Panc1 (cell line): Measurements from ENCODE around the gene ADAMTS1. TPM values are rescaled to one million over a fixed set of nuclear protein-coding genes. Genes with fewer than 3 reads are reported as not detected.

Source experiments
- ATAC-seq: fragments of 200-7000 bp; cut with Tn5 transposase; 2 replicates; pipeline ENCODE4 v1.9.1; 2020; ENCODE audit warnings: mild to moderate bottlenecking, moderate library complexity
- BruUV-seq: library from RNA; stranded (reverse); fragments of 400-500 nt; replicated peaks from 2 replicates; lab custom pipeline; 2021; lab: Mats Ljungman, UMichigan
- CTCF ChIA-PET: fragments of 300-600 bp; sonication (Branson Sonifier 250); formaldehyde crosslinking; loops from one replicate; lab custom pipeline; 2022; ENCODE audit warnings: antibody characterized with exemption; lab: Charles Lee
- POLR2A ChIA-PET: fragments of 300-600 bp; sonication (Branson Sonifier 250); formaldehyde crosslinking; loops from one replicate; lab custom pipeline; 2022; ENCODE audit warnings: antibody characterized with exemption; lab: Charles Lee
- DNase-seq: peaks from one replicate; pipeline ENCODE4 v3.0.0-alpha.2; 2010; ENCODE audit warnings: low read depth, low spot score
- H3K27ac ChIP-seq: 2 replicates; pipeline ENCODE4 v1.5.1; 2011; ENCODE audit warnings: mild to moderate bottlenecking, low read length, inconsistent platforms
- H3K27me3 ChIP-seq: fragments of 200-500 bp; sonication (Bioruptor generic); 2 replicates; pipeline ENCODE4 v1.6.0; 2014; ENCODE audit warnings: low read length, inconsistent platforms; ENCODE audit not compliant: control insufficient read depth, insufficient read depth
- H3K36me3 ChIP-seq: fragments of 200-500 bp; sonication (Bioruptor generic); 2 replicates; pipeline ENCODE4 v1.5.1; 2014; ENCODE audit warnings: inconsistent platforms, mild to moderate bottlenecking, low read length, moderate library complexity; ENCODE audit not compliant: control insufficient read depth, insufficient read depth
- H3K4me1 ChIP-seq: 2 replicates; pipeline ENCODE4 v1.5.1; 2011; ENCODE audit warnings: inconsistent platforms, mild to moderate bottlenecking, low read length, moderate library complexity; ENCODE audit not compliant: control insufficient read depth, insufficient read depth
- H3K4me3 ChIP-seq, 2 experiments: 2 replicates each; pipeline ENCODE4 v1.5.1; 2011 to 2012; ENCODE audit warnings: low read depth in 2 of 2, low read length in 2 of 2, mild to moderate bottlenecking in 2 of 2, inconsistent platforms in 1 of 2, moderate library complexity in 1 of 2
- H3K9me3 ChIP-seq: fragments of 200-500 bp; sonication (Bioruptor generic); 2 replicates; pipeline ENCODE4 v1.5.1; 2014; ENCODE audit warnings: low read depth, mild to moderate bottlenecking, inconsistent platforms, low read length, moderate library complexity; ENCODE audit not compliant: control insufficient read depth, insufficient read depth
- CTCF ChIP-seq: fragments of 450-650 bp; IDR thresholded peaks from 2 replicates; pipeline ENCODE4 v1.5.1; 2017; ENCODE audit warnings: mild to moderate bottlenecking
- POLR2AphosphoS5 ChIP-seq: IDR thresholded peaks from 2 replicates; pipeline ENCODE4 v1.6.1; 2012; ENCODE audit warnings: mild to moderate bottlenecking, low read depth, low read length, moderate library complexity
- REST ChIP-seq, 2 experiments: IDR thresholded peaks; 2 replicates each; pipeline ENCODE4 v1.6.1; 2011 to 2012; ENCODE audit warnings: low read depth in 2 of 2, control low read depth in 1 of 2, low read length in 1 of 2, mild to moderate bottlenecking in 1 of 2, moderate library complexity in 1 of 2; ENCODE audit not compliant: insufficient read depth in 1 of 2
- SIN3A ChIP-seq: IDR thresholded peaks from 2 replicates; pipeline ENCODE4 v1.6.1; 2012; ENCODE audit warnings: low read depth, mild to moderate bottlenecking, low read length, moderate library complexity, borderline replicate concordance; ENCODE audit not compliant: insufficient read depth
- TCF7L2 ChIP-seq: IDR thresholded peaks from 2 replicates; pipeline ENCODE4 v1.6.1; 2011; ENCODE audit warnings: mild to moderate bottlenecking, low read depth, low read length, inconsistent platforms
- in situ Hi-C: cut with HindIII; loops from 2 replicates; pipeline ENCODE4 v1.10.0; 2016; ENCODE audit warnings: low sequenced_read_pairs, low pct_unique_long_range_greater_than_20kb
- intact Hi-C: fragments of 100-400 bp; cut with micrococcal nuclease; formaldehyde crosslinking; loops from one replicate; pipeline ENCODE4 v1.10.0; 2022; ENCODE audit not compliant: unreplicated experiment
- total RNA-seq: library from RNA; stranded (reverse); gene quantifications from one replicate; pipeline ENCODE4 v1.2.1, GENCODE V29; 2021; ENCODE audit not compliant: unreplicated experiment

Gene ADAMTS1
- total RNA-seq, 1 experiment from 2014 or later: 3.3 TPM

- CTCF ChIA-PET: no interaction called here
- no peaks in the 10 kb centered on the region for H3K36me3 ChIP-seq
- H3K9me3 ChIP-seq: no peaks in the 10 kb centered on the region
- H3K4me3 ChIP-seq: no peak overlapping the region
- H3K4me1 ChIP-seq: no peaks in the 10 kb centered on the region
- no peak for ATAC-seq
- no peak for TF ChIP-seq REST (IDR thresholded peaks at IDR 0.05; ENCODE audit: insufficient read depth in 1 of 2, low read depth in 2 of 2, low read length in 1 of 2)
- no peak for TF ChIP-seq SIN3A
- DNase-seq: no peak
- POLR2A ChIA-PET: no interaction called here
- no peaks in the 10 kb centered on the region for H3K27me3 ChIP-seq
- intact Hi-C loops: no loop called here
- no peak overlapping the region for H3K27ac ChIP-seq
- in situ Hi-C loops: no loop called here
- no TSS peak for BruUV-seq
These were observed 42.0 kb upstream of the ADAMTS1 start for GRCh38 chr21:26887251-26887650.

GRCh38 chr21:26884436-26884835, 39.2 kb upstream of the ADAMTS1 start:
- CTCF ChIA-PET: no interaction called here
- no TSS peak for BruUV-seq
- POLR2A ChIA-PET: no interaction called here
- ATAC-seq (no peak), DNase-seq (no peak)
- no peaks in the 10 kb centered on the region for H3K27me3 ChIP-seq
- H3K4me1 ChIP-seq: no peaks in the 10 kb centered on the region
- intact Hi-C loops (no loop called here), in situ Hi-C loops (no loop called here)
- no peak for TF ChIP-seq POLR2AphosphoS5
- TF ChIP-seq CTCF: no peak
- no peak for TF ChIP-seq TCF7L2
- TF ChIP-seq SIN3A: no peak
- TF ChIP-seq REST (IDR thresholded peaks at IDR 0.05; ENCODE audit: insufficient read depth in 1 of 2, low read depth in 2 of 2, low read length in 1 of 2): no peak
- no peaks in the 10 kb centered on the region for H3K9me3 ChIP-seq
- no peak overlapping the region for H3K27ac ChIP-seq
- H3K4me3 ChIP-seq: no peak overlapping the region
- H3K36me3 ChIP-seq: no peaks in the 10 kb centered on the region
